ENCODE data around the gene RUSF1.
A peak's percentile ranks its signal among the peaks of the same experiment; 100 is the strongest.
"Not testable (repeated sequence)": the region's sequence is repeated elsewhere in the genome, so short reads cannot be mapped to it uniquely, and the experiment has no call there.

Gene RUSF1

GRCh38 chr16:31507929-31508705 lies at the start of gene RUSF1:
Gene RUSF1 (minus strand): TSS chr16:31508391. CDS start chr16:31508373, 18 bp downstream.
- DNase-seq (ENCODE audit: low read depth): peak; percentile 72

GRCh38 chr16:31542763-31543162 lies 34.6 kb upstream of the RUSF1 start:
- no peak for DNase-seq (ENCODE audit: low read depth)

GRCh38 chr16:31539762-31540161 lies 31.6 kb upstream of the RUSF1 start:
- not testable (repeated sequence) for DNase-seq (ENCODE audit: low read depth)

- not testable (repeated sequence) for DNase-seq (ENCODE audit: low read depth)
These were observed 30.0 kb upstream of the RUSF1 start for GRCh38 chr16:31538243-31538598.

GRCh38 chr16:31537362-31538242 lies 29.4 kb upstream of the RUSF1 start:
- no peak for DNase-seq (ENCODE audit: low read depth)

GRCh38 chr16:31536804-31537361 lies 28.7 kb upstream of the RUSF1 start:
- no peak for DNase-seq (ENCODE audit: low read depth)

GRCh38 chr16:31535737-31536136 lies 27.5 kb upstream of the RUSF1 start:
- DNase-seq (ENCODE audit: low read depth): no peak

- no peak for DNase-seq (ENCODE audit: low read depth)
These were observed 24.7 kb upstream of the RUSF1 start for GRCh38 chr16:31532896-31533295.

- no peak for DNase-seq (ENCODE audit: low read depth)
These were observed 23.9 kb upstream of the RUSF1 start for GRCh38 chr16:31532120-31532519.

GRCh38 chr16:31531096-31531495 lies 22.9 kb upstream of the RUSF1 start:
- no peak for DNase-seq (ENCODE audit: low read depth)

- no peak for DNase-seq (ENCODE audit: low read depth)
These were observed 22.2 kb upstream of the RUSF1 start for GRCh38 chr16:31530405-31530804.

GRCh38 chr16:31529937-31530312 lies 21.7 kb upstream of the RUSF1 start:
- no peak for DNase-seq (ENCODE audit: low read depth)

- no peak for DNase-seq (ENCODE audit: low read depth)
These were observed 21.1 kb upstream of the RUSF1 start for GRCh38 chr16:31529108-31529936.

GRCh38 chr16:31528523-31529107 lies 20.4 kb upstream of the RUSF1 start:
- DNase-seq (ENCODE audit: low read depth): no peak

GRCh38 chr16:31527734-31528274 lies 19.6 kb upstream of the RUSF1 start, which contains the start of gene AHSP:
Gene AHSP (plus strand): TSS chr16:31527900. CDS start chr16:31528140, 240 bp downstream.
- no peak for DNase-seq (ENCODE audit: low read depth)

- DNase-seq (ENCODE audit: low read depth): no peak
These were observed 16.9 kb upstream of the RUSF1 start for GRCh38 chr16:31525113-31525512.

- not testable (repeated sequence) for DNase-seq (ENCODE audit: low read depth)
These were observed 15.6 kb upstream of the RUSF1 start for GRCh38 chr16:31523768-31524167.

- no peak for DNase-seq (ENCODE audit: low read depth)
These were observed 13.9 kb upstream of the RUSF1 start for GRCh38 chr16:31522071-31522470.

GRCh38 chr16:31521368-31521767 lies 13.2 kb upstream of the RUSF1 start:
- no peak for DNase-seq (ENCODE audit: low read depth)

GRCh38 chr16:31519759-31520431 lies 11.7 kb upstream of the RUSF1 start:
- DNase-seq (ENCODE audit: low read depth): no peak

Measured in activated T-helper 1 cell treated with Interleukin-2 at 50 U/mL for 16 hours (primary cell).